Panc1 (cell line): ENCODE measurements around the gene SORT1. TPM values are rescaled to one million over a fixed set of nuclear protein-coding genes. Genes with fewer than 3 reads are reported as not detected.

ENCODE experiments used
- ATAC-seq: fragments of 200-7000 bp; cut with Tn5 transposase; 2 replicates; pipeline ENCODE4 v1.9.1; 2020; ENCODE audit warnings: mild to moderate bottlenecking, moderate library complexity
- BruUV-seq: library from RNA; stranded (reverse); fragments of 400-500 nt; replicated peaks from 2 replicates; lab custom pipeline; 2021; lab: Mats Ljungman, UMichigan
- CTCF ChIA-PET: fragments of 300-600 bp; sonication (Branson Sonifier 250); formaldehyde crosslinking; loops from one replicate; lab custom pipeline; 2022; ENCODE audit warnings: antibody characterized with exemption; lab: Charles Lee
- POLR2A ChIA-PET: fragments of 300-600 bp; sonication (Branson Sonifier 250); formaldehyde crosslinking; loops from one replicate; lab custom pipeline; 2022; ENCODE audit warnings: antibody characterized with exemption; lab: Charles Lee
- DNase-seq: peaks from one replicate; pipeline ENCODE4 v3.0.0-alpha.2; 2010; ENCODE audit warnings: low read depth, low spot score
- H3K27ac ChIP-seq: 2 replicates; pipeline ENCODE4 v1.5.1; 2011; ENCODE audit warnings: mild to moderate bottlenecking, low read length, inconsistent platforms
- H3K27me3 ChIP-seq: fragments of 200-500 bp; sonication (Bioruptor generic); 2 replicates; pipeline ENCODE4 v1.6.0; 2014; ENCODE audit warnings: low read length, inconsistent platforms; ENCODE audit not compliant: control insufficient read depth, insufficient read depth
- H3K36me3 ChIP-seq: fragments of 200-500 bp; sonication (Bioruptor generic); 2 replicates; pipeline ENCODE4 v1.5.1; 2014; ENCODE audit warnings: inconsistent platforms, mild to moderate bottlenecking, low read length, moderate library complexity; ENCODE audit not compliant: control insufficient read depth, insufficient read depth
- H3K4me1 ChIP-seq: 2 replicates; pipeline ENCODE4 v1.5.1; 2011; ENCODE audit warnings: inconsistent platforms, mild to moderate bottlenecking, low read length, moderate library complexity; ENCODE audit not compliant: control insufficient read depth, insufficient read depth
- H3K4me3 ChIP-seq, 2 experiments: 2 replicates each; pipeline ENCODE4 v1.5.1; 2011 to 2012; ENCODE audit warnings: low read depth in 2 of 2, low read length in 2 of 2, mild to moderate bottlenecking in 2 of 2, inconsistent platforms in 1 of 2, moderate library complexity in 1 of 2
- H3K9me3 ChIP-seq: fragments of 200-500 bp; sonication (Bioruptor generic); 2 replicates; pipeline ENCODE4 v1.5.1; 2014; ENCODE audit warnings: low read depth, mild to moderate bottlenecking, inconsistent platforms, low read length, moderate library complexity; ENCODE audit not compliant: control insufficient read depth, insufficient read depth
- POLR2AphosphoS5 ChIP-seq: IDR thresholded peaks from 2 replicates; pipeline ENCODE4 v1.6.1; 2012; ENCODE audit warnings: mild to moderate bottlenecking, low read depth, low read length, moderate library complexity
- SIN3A ChIP-seq: IDR thresholded peaks from 2 replicates; pipeline ENCODE4 v1.6.1; 2012; ENCODE audit warnings: low read depth, mild to moderate bottlenecking, low read length, moderate library complexity, borderline replicate concordance; ENCODE audit not compliant: insufficient read depth
- TCF7L2 ChIP-seq: IDR thresholded peaks from 2 replicates; pipeline ENCODE4 v1.6.1; 2011; ENCODE audit warnings: mild to moderate bottlenecking, low read depth, low read length, inconsistent platforms
- in situ Hi-C: cut with HindIII; loops from 2 replicates; pipeline ENCODE4 v1.10.0; 2016; ENCODE audit warnings: low sequenced_read_pairs, low pct_unique_long_range_greater_than_20kb
- intact Hi-C: fragments of 100-400 bp; cut with micrococcal nuclease; formaldehyde crosslinking; loops from one replicate; pipeline ENCODE4 v1.10.0; 2022; ENCODE audit not compliant: unreplicated experiment
- total RNA-seq: library from RNA; stranded (reverse); gene quantifications from one replicate; pipeline ENCODE4 v1.2.1, GENCODE V29; 2021; ENCODE audit not compliant: unreplicated experiment
- TF ChIP-seq, protein P1 (sequence below), 2 experiments: IDR thresholded peaks; 2 replicates each; pipeline ENCODE4 v1.6.1; 2011 to 2012; ENCODE audit warnings: low read depth in 2 of 2, control low read depth in 1 of 2, low read length in 1 of 2, mild to moderate bottlenecking in 1 of 2, moderate library complexity in 1 of 2; ENCODE audit not compliant: insufficient read depth in 1 of 2
- TF ChIP-seq, protein P2 (sequence below): fragments of 450-650 bp; IDR thresholded peaks from 2 replicates; pipeline ENCODE4 v1.5.1; 2017; ENCODE audit warnings: mild to moderate bottlenecking

SORT1 gene
- total RNA-seq, 1 experiment from 2014 or later = 25.1 TPM

DNA sequence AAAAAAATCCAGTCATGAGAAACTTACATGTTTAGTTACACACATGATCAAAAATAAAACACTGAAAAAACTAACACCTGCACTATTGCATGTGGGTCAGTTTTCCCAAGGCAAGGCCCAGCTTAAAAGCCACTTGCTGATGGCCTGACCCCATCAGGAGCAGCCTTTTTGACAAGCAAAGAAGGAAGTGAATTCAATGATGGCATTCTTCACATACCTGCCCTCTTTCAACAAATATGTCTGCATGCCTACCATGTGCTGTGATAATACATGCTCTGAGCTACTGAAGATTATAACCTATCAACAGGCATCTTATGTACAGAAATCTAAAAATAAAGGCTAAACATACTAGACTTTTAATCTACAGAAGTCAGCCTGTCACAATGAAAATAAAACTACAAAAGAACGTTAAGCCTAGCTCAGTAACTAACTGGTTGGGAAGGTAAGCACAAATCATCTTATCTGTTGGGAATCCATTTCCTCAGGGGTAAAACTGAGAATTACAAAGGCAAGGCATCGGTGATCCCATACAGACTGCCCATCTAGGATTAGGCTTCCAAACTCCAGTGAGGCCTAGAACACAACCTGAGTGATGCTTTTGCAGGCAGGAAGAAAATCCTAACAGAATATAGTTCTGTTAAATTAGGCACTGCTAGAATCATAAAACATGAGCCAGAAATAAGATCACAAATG, 14.5 kb downstream of the SORT1 start:
- in situ Hi-C loops (no loop called here), intact Hi-C loops (no loop called here)
- Histone ChIP-seq H3K27me3 (no peaks in the 10 kb centered on the region), H3K4me3 (no peak overlapping the region), H3K36me3 (no peaks in the 10 kb centered on the region), H3K4me1 (no peaks in the 10 kb centered on the region; the same call in 1 of the 2 replicates), H3K9me3 (no peaks in the 10 kb centered on the region), H3K27ac (no peak overlapping the region)
- TF ChIP-seq SIN3A = no peak
- TF ChIP-seq, protein P1, sequence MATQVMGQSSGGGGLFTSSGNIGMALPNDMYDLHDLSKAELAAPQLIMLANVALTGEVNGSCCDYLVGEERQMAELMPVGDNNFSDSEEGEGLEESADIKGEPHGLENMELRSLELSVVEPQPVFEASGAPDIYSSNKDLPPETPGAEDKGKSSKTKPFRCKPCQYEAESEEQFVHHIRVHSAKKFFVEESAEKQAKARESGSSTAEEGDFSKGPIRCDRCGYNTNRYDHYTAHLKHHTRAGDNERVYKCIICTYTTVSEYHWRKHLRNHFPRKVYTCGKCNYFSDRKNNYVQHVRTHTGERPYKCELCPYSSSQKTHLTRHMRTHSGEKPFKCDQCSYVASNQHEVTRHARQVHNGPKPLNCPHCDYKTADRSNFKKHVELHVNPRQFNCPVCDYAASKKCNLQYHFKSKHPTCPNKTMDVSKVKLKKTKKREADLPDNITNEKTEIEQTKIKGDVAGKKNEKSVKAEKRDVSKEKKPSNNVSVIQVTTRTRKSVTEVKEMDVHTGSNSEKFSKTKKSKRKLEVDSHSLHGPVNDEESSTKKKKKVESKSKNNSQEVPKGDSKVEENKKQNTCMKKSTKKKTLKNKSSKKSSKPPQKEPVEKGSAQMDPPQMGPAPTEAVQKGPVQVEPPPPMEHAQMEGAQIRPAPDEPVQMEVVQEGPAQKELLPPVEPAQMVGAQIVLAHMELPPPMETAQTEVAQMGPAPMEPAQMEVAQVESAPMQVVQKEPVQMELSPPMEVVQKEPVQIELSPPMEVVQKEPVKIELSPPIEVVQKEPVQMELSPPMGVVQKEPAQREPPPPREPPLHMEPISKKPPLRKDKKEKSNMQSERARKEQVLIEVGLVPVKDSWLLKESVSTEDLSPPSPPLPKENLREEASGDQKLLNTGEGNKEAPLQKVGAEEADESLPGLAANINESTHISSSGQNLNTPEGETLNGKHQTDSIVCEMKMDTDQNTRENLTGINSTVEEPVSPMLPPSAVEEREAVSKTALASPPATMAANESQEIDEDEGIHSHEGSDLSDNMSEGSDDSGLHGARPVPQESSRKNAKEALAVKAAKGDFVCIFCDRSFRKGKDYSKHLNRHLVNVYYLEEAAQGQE (IDR thresholded peaks at IDR 0.05; ENCODE audit: insufficient read depth in 1 of 2, low read depth in 2 of 2, low read length in 1 of 2) = no peak
- no peak for TF ChIP-seq POLR2AphosphoS5
- TF ChIP-seq, protein P2, sequence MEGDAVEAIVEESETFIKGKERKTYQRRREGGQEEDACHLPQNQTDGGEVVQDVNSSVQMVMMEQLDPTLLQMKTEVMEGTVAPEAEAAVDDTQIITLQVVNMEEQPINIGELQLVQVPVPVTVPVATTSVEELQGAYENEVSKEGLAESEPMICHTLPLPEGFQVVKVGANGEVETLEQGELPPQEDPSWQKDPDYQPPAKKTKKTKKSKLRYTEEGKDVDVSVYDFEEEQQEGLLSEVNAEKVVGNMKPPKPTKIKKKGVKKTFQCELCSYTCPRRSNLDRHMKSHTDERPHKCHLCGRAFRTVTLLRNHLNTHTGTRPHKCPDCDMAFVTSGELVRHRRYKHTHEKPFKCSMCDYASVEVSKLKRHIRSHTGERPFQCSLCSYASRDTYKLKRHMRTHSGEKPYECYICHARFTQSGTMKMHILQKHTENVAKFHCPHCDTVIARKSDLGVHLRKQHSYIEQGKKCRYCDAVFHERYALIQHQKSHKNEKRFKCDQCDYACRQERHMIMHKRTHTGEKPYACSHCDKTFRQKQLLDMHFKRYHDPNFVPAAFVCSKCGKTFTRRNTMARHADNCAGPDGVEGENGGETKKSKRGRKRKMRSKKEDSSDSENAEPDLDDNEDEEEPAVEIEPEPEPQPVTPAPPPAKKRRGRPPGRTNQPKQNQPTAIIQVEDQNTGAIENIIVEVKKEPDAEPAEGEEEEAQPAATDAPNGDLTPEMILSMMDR = no peak
- no peak for TF ChIP-seq TCF7L2
- DNase-seq = no peak
- no peak for ATAC-seq
- CTCF ChIA-PET = no interaction called here
- no TSS peak for BruUV-seq
- POLR2A ChIA-PET = no interaction called here

DNA sequence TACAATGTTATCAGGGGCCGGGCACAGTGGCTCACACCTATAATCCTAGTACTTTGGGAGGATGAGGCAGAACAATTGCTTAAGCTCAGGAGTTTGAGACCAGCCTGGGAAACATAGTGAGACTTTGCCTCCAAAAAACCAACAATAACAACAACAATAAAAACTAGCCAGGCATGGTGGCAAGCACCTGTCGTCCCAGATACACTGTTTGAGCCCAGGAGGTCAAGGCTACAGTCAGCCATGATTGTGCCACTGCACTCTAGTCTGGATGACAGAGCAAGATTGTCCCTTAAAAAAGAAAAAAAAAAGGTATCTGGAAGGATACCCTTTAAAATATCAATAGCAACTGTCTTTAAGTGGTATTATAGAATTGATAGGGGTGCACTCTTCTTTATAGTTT, 16.1 kb downstream of the SORT1 start:
- in situ Hi-C loops (no loop called here), intact Hi-C loops (no loop called here)
- Histone ChIP-seq H3K4me3 (no peak overlapping the region), H3K36me3 (no peaks in the 10 kb centered on the region), H3K4me1 (no peaks in the 10 kb centered on the region; the same call in 1 of the 2 replicates), H3K27ac (no peak overlapping the region), H3K9me3 (no peaks in the 10 kb centered on the region), H3K27me3 (no peaks in the 10 kb centered on the region)
- DNase-seq (no peak), ATAC-seq (no peak)
- CTCF ChIA-PET = no interaction called here
- POLR2A ChIA-PET = no interaction called here
- TF ChIP-seq, protein P1 (IDR thresholded peaks at IDR 0.05; ENCODE audit: insufficient read depth in 1 of 2, low read depth in 2 of 2, low read length in 1 of 2) = no peak
- TF ChIP-seq SIN3A = no peak
- no peak for TF ChIP-seq POLR2AphosphoS5
- no peak for TF ChIP-seq TCF7L2
- TF ChIP-seq, protein P2 = no peak
- no TSS peak for BruUV-seq
